Nephron progenitor cell (in vitro differentiated cells): ENCODE results near the gene ERICH3.

Experiments
- DNase-seq: peaks from one replicate; pipeline ENCODE4 v3.0.0; 2021
- H3K27ac Mint-ChIP-seq: 2 replicates; pipeline ENCODE4 v1.8.0; 2021; ENCODE audit warnings: mild to moderate bottlenecking, moderate library complexity, mixed read lengths
- H3K27me3 Mint-ChIP-seq: 2 replicates; pipeline ENCODE4 v1.8.0; 2021; ENCODE audit warnings: mild to moderate bottlenecking, low read depth, mixed read lengths; ENCODE audit not compliant: poor library complexity
- H3K36me3 Mint-ChIP-seq: 2 replicates; pipeline ENCODE4 v1.8.0; 2021; ENCODE audit warnings: low read depth, mixed read lengths
- H3K4me1 Mint-ChIP-seq: 2 replicates; pipeline ENCODE4 v1.8.0; 2021; ENCODE audit warnings: mixed read lengths
- H3K4me3 Mint-ChIP-seq: 2 replicates; pipeline ENCODE4 v1.8.0; 2021; ENCODE audit warnings: mild to moderate bottlenecking, moderate library complexity, mixed read lengths
- H3K9me3 Mint-ChIP-seq: 2 replicates; pipeline ENCODE4 v1.8.0; 2021; ENCODE audit warnings: mild to moderate bottlenecking, moderate library complexity, mixed read lengths
- CTCF ChIP-seq: fragments of 200-600 bp; sonication (generic); IDR thresholded peaks from 2 replicates; pipeline ENCODE4 v1.5.0; 2021; ENCODE audit warnings: antibody characterized with exemption

Gene ERICH3

GRCh38 chr1:74522148-74522547 is 151.4 kb downstream of the ERICH3 start:
- Mint-ChIP-seq H3K9me3 (peaks cover 3% of the 10 kb centered on the region), H3K27me3 (peaks cover 4% of the 10 kb centered on the region), H3K4me3 (peak overlapping the region; percentile 56), H3K4me1 (peaks cover 32% of the 10 kb centered on the region), H3K27ac (peak overlapping the region; percentile 6), H3K36me3 (no peaks in the 10 kb centered on the region)
- TF ChIP-seq CTCF: no peak
- DNase-seq: peak; percentile 33
